Activated CD8-positive, alpha-beta memory T cell treated with anti-CD3 and anti-CD28 coated beads, Interleukin-2, amount 50 U/mL, for 1 hour (primary cell): ENCODE data around the gene SNRNP35.
"Not testable (repeated sequence)": the region's sequence is repeated elsewhere in the genome, so short reads cannot be mapped to it uniquely, and the experiment has no call there.

ENCODE experiments used
- DNase-seq: peaks from one replicate; pipeline ENCODE4 v3.0.0-alpha.2; 2020; ENCODE audit errors: extremely low read depth

Gene SNRNP35

DNA sequence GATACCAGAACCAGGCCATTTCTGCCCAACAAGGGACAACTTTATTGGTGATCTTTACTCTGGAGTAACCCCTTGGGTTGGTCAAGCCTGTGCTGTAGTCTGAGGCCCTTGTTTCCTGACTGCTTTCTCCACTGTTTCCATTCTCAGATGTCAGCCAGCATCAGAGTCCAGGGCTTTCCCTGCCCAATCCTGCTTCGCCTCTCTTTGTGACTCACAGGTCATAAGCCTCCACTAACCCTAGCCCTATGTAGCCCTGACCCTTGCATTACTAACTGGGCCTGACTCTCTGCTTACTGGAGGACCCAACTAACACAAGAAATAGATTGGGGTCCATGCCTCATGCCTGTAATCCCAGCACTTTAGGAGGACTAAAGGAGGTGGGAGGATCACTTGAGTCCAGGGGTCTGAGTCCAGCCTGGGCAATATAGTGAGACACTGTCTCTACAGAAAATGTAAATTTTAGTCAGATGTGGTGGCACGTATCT is 8.6 kb upstream of the SNRNP35 start:
- no peak for DNase-seq

DNA sequence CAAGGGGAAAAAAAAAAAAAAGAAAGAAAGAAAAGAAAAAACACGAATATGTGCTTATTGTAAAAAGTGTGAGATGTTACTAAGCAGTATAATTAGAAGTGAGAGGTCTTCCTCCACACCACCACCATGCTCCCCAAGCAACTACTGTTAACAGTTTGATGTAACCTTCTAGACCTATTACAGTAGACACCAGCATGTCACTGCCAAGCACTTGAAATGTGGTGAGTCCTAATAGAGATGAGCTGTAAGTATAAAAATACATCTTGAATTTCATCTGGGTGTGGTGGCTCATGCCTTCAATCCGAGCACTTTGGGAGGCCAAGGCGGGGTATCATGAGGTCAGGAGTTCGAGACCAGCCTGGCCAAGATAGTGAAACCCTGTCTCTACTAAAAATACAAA is 8.1 kb upstream of the SNRNP35 start:
- DNase-seq: no peak

DNA sequence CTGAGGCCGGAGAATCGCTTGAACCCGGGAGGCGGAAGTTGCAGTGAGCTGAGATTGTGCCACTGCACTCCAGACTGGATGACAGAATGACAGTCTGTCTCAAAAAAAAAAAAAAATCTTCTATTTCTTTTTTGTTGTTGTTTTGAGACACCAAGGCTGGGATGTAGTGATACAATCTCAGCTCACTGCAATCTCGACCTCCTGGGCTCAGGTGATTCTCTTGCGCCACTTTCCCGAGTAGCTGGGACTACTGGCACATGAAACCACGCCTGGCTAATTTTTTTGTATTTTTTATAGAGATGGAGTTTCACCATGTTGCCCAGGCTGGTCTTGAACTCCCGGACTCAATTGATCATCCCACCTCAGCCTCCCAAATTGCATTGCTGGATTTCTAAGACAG is 7.3 kb upstream of the SNRNP35 start:
- DNase-seq: no peak

DNA sequence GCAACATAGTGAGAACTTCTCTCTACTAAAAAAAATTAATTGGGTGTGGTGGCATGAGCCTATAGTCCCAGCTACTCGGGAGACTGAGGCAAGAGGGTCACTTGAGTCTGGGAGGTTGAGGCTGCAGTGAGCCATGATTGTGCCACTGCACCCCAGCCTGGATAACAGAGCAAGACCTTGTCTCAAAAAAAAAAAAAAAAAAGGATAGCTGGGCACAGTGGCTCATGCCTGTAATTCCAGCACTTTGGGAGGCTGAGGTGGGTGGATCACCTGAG is 5.7 kb upstream of the SNRNP35 start:
- not testable (repeated sequence) for DNase-seq

DNA sequence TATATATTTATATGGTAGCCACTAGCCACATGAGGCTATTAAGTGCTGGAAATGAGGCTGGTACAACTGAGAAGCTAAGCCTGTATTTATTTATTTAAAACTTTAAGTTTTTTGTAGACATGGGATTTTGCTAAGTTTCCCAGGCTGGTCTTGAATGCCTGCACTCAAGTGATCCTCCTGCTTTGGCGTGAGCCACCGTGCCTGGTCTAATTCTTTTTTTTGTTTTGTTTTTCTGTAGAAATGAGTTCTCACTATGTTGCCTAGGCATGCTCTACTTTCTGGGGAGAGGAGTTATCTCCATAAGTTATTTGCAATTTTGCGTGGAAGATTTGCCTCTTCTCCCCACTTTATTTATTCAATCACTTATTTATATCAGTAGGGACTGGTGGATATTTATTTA is 4.8 kb upstream of the SNRNP35 start:
- no peak for DNase-seq

DNA sequence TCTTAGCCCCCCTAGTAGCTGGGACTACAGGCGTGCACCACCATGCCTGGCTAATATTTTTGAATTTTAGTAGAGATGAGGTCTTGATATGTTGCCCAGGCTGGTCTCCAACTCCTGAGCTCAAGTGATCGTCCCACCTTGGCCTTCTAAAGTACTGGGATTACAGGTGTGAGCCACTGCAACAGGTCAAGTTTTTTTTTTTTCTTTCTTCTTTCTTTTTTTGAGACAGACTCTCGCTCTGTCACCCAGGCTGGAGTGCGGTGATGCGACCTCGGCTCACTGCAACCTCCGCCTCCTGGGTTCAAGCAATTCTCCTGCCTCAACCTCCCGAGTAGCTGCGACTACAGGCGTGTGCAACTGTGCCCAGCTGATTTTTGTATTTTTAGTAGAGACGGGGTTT is 5.2 kb downstream of the SNRNP35 start:
- not testable (repeated sequence) for DNase-seq

DNA sequence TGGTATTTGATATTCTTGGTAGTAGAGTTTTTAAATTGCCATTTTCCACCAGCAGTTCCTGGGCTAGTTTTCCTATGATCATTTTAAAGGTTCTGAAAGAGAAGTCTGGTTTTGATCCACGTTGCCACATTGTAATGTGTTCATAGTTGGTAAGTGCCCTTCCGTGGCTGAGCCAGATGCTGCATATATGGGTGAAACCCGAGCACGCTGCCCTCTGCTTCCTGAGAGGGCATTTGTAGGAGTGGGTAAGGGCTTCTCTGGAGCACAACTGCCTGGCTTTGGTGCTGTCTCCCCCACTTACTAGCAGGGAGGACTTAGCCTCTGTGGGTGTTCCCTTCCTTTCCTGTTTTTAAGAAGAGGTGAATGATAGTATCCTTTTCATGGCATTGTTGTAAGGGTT is 7.1 kb downstream of the SNRNP35 start:
- DNase-seq: no peak

DNA sequence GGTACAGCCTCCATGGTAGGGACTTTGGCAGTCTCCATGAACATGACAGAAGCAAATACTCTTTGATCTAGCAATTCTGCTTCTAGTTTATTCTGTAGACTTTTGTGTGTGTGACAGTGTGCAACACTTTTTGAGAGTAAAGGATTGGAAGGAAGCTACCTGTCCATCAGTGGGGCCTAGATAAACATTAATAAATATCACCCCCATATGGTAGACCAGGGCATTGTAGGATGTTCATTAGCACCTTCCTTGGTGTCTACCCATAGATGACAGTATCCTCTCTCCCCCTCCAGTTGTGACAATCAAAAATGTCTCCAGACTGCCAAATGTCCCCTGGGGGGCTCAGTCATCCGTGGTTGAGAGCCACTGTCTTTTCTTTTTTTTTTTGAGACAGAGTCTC is 10.8 kb downstream of the SNRNP35 start:
- no peak for DNase-seq

DNA sequence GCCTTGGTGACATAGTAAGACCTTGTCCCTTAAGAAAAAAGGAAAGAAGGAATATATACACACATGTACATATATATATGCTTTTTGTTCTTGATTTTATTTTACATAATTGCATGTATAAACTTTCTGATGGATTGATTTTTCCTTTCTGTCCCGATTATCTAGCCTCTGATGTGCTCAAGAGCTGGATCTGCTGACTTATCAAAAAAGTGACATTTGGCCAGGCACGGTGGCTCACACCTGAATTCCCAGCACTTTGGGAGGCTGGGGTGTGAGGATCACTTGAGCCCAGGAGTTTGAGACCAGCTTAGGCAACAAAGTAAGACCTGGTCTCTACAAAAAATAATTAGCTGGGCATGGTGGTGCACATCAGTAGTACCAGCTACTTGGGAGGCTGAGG is 12.0 kb downstream of the SNRNP35 start:
- DNase-seq: no peak

DNA sequence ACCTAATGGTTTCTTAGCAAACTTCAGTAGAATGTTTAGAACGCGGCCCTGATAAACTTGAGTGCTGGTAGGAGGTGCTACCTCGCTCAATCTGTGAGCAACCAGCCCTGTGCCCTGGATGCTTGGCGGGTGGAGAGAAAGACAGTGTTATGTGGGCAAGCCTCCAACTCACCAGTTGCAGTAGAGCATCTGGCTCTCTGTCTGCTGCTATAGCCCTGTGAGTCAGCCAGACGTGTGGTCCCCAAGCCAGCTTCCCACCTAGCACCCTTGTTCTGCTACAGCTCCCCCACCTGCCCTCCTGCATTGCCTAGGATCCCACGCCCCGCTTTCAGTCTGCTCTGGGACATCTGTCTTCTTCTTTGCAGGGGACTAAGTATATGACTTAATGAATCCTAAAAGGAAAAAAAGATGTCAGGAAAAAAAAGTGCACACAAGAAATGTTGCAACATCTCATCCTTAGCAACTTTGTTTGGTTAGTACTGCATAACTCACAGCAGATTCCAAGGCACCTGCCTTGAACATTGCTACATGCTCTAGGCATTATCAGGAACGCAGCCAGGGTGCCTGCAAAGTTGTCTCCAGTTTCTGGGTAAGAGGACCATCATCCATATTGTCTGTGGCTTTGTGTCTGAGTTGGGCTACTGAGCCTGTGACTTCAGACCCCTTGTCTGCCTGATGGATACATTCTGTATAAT is 13.6 kb downstream of the SNRNP35 start:
- no peak for DNase-seq

DNA sequence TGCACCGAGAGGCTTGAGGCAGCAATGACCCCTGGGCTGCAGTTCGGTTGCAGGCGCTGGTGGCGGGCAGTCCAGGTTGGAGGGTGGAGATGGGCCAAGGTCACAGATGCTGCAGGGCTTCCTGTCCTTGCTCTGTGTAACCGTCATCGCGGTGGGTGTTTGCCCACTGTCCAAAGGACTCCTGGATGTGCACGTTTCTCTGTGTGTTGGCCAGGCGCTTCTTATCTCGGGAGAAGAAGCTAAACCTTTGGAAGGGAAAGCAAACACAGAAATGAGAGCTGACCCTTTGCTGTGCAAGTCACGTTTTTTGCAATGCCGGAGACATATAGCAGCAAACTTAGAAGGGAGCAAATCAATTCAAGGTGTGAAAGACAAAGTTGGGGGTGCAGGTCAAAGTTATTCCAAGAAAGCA is 14.5 kb downstream of the SNRNP35 start:
- DNase-seq: no peak

DNA sequence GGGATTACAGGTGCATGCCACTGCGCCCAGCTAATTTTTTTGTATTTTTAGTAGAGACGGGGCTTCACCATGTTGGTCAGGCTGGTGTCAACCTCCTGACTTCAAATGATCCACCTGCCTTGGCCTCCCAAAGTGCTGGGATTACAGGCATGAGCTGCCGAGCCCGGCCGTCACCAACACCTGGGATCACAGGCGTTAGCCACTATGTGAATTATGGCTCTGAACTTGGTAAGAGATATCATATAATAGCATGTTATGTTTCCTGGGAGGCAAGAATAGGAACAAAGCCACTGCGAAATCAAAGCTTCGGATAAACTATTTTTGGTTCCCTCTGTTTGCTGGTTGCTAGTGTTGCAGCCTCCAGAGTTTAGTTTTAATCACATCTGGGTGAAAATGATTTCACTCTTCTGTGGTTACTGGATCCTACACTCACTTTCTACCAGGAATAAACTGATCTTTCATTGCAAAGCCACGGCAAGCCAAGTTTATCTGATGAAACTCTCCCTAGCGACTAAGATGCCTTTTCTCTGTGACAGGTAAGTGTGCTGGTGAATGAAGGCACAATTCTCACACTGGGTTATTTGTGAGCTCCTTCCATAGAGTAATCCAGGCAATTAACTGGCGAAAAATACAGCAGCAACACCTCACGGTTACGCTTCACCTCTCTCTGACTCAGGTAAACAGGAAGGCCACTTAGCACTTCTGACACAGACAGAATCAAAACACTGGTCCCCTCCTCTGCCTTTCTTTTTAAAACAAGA is 16.7 kb downstream of the SNRNP35 start:
- no peak for DNase-seq

DNA sequence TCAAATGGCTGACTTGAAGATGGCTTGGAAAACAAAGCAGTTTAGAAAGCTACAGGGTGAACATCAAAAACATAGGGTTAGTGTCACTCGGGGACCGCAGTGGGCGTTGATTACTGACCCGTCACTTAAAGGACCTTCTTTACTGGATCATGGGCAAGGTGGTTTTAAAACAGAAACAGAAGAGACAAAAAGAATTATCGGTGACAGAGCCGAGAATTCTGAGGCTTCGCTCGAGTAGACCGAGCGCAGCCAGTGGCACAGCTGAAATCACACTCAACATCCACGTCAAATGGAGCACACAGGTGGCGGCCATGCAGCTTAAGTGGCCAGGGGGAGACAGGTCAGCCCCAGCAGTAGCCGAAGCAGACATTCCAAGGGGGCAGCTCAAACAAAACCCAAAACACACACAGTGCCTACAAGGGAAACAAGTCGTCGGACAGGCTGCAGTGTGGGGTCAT is 17.3 kb downstream of the SNRNP35 start:
- DNase-seq: no peak

DNA sequence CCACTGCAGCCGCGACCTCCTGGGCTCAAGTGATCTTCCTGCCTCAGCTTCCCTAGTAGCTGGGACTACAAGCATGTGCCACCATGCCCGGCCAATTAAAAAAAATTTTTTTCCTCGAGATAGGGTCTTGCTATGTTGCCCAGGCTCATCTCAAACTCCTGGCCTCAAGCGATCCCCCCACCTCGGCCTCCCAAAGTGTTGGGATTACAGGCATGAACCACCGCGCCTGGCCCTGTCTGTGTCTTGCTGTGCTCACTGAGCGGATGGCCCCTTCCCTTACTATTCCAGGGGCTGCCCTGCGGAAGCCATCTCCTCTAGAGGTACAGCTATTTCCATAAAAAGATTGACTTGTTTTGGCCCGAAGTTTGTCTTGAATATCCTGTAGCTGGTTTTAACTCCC is 20.1 kb downstream of the SNRNP35 start:
- DNase-seq: no peak

DNA sequence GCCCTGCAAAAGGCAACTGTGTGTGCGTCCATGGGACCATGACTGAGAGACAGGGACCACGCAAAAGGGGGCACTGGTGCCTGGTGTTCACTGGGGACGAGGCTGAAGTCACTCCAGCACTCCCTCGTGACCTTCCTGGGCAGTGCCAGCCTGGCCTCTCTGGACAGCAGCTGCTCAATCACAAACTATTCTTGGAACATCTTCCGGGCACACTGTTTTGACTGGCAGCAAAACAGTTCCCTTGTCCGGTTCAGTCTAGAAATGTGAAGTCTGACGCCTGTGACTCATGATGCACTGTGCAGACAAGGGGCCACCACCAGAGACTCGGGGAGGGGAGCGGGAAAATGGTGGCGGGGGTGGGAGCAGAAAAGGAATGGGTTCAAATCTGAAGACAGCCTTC is 20.8 kb downstream of the SNRNP35 start:
- no peak for DNase-seq

DNA sequence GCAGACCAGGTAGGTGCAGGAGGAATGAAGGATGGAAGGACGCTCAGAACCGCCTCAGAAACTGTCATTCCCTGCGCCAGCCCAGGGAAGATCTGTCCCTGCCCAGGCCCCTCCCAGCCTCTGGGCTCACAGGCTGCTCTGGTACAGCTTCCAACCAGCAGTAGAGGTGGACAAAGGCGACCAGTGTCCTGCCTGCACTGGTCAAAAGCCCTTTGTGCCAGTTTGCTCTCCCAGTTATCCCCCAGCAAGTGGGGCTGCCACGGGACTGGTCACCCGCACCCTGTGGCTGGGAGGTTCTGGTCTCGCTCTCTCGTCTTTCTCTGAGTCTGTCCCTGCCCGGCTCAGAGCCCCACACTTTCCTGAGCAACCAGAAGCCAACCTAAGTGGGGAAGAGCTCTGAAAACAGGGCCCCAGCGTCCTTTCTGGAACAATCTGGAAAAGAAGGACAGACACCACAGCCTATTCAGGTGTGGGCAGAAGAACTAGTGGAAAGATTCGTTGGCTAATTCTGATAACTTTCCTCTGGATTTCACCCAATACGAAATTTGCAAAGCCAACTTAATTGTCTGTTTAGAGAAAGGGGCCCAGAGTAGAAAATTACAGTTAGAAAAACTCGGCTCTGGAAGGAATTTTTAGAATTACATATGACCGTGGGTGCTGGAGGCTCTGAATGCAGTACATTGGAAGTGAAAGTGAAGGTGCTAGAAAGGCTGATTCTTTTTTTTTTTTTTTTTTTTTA is 21.7 kb downstream of the SNRNP35 start:
- DNase-seq: no peak

DNA sequence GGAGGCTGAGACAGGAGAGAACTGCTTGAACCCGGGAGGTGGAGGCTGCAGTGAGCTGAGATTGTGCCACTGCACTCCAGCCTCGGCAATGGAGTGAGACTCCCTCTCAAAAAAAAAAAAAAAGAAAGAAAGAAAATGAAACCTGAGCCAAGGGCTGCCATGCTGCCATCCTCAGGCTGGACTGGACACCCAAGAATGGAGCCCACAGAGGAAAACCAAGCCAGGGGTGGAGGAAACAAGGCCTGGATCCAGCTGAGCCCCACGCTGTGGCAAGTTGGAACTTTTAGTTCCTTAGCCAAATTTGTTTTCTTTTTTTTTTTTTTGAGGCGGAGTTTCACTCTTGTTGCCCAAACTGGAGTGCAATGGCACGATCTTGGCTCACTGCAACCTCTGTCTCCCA is 23.3 kb downstream of the SNRNP35 start:
- not testable (repeated sequence) for DNase-seq

DNA sequence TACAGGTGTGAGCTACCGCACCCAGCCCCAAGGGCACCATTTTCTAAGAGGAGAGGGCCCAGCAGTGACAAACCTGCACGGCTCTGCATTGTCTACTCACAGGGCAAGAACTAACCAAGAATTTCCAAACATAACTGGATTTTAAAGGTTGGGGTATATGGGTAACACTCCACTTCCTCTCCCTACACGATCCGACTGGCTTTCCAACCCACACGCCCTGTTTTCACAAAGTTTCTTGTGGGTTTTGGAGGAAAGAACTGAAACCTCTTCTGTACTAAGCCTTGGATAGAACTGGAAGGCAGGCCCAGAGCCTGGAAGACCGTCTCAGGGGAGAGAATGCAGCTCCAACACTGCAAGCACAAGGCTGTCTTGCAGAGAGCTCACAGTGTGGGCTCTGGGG is 24.9 kb downstream of the SNRNP35 start:
- DNase-seq: no peak

DNA sequence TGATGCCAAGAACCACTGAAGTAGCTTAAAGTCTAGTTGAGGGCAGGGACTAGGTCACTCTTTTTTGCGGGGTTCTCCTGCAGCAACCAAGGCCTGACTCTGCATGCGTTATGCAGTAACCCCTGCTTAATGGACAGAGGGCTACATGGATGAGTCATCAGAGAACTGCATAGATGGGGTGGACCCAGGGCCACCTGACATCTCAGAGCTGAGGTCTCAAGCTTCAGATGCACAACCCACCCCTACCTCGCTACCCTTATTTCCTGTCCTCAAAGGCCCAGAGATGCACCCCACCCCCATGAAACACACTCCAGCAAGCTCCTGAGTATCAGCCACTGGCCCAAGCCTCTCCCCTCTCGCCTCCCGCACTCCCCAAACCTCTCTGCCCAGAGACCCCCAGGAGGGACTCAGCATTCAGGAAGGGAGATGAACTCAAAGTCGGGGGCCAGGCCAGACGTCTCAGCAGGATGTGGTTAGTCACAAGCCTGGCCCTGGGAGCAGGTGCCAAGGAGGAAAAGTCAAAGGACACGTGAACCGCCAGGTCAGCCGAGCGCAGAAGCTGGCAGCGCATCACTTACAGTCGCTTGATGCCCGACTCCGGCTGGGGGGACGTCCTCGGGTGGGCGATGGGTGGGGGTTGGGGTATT is 25.8 kb downstream of the SNRNP35 start:
- no peak for DNase-seq

DNA sequence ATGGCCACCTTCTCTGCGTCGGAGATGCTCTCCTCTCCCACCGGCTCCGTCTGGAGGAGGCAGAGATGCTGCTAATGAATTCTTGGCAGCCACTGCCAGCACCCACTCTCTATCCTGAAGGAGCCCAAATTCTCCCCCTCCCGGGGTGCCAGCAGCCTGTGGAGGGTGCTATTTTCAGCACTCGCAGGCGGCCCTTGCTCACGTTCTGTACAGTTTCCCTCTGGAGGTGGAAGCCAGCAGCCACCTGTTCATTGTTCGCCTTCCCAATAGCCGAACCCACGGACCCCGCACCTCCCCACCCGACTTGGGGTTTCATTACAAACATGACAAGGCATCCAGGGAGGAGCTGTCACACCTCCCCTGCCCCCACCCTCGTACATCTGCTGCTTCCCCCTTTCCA is 27.8 kb downstream of the SNRNP35 start:
- DNase-seq: no peak

DNA sequence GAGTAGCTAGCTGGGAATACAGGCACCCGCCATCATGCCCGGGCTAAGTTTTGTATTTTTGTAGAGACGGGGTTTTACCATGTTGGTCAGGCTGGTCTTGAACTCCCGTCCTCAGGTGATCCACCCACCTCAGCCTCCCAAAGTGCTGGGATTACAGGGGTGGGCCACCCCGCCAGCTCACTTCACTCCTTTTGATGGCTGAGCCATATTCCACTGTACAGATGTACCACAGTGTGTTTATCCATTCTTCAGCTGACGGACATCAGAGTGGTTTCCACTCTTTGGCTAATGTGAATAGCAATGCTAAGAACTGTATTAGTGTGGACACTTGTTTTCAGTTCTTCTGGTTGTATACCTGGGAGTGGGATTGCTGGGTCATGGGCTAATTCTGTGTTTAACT is 29.5 kb downstream of the SNRNP35 start:
- DNase-seq: no peak

DNA sequence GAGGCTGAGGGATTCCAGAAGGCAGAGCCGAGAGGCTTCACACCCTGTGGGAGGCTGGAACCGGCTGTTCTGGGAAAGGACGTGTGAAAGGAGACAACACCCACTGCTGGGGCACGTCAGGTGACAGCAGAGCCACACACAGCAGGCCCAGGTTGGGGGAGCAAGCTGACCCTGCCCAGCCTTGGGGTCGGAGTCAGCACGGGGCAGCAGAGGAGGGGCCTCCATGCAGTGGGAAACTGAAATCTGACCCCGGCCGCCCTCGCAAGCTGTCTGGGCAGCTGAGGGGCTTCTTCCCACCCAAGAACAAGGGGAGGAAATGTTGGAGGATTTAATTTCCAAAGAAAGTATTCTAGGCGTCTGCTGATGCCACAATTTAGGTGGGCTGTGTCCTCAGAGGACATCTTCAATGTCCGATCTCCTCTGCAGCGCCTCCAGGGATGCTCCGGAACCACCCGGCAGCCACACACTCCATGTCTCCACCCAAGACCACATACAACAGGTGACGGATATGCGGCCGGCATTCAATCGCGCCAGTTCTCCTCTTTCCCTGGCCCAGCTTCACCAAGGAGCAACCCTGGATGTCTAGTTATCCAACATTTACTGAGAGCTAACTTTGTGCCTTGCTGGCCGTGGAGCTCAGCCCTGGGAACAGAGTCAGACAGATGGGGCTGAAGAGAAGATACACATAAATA is 30.7 kb downstream of the SNRNP35 start:
- no peak for DNase-seq
